Lower lobe of right lung (tissue), 2 donors: Measurements from ENCODE around the gene CEMIP. TPM values are rescaled to one million over a fixed set of nuclear protein-coding genes. Genes with fewer than 3 reads are reported as not detected.

ENCODE experiments used
- ATAC-seq, 2 donors: fragments of 200-7000 bp; cut with Tn5 transposase; one replicate each; pipeline ENCODE4 v1.9.1; 2020 to 2022; ENCODE audit warnings: mild to moderate bottlenecking in 2 of 2, moderate library complexity in 2 of 2
- DNase-seq: peaks from one replicate; pipeline ENCODE4 v3.0.0-alpha.2; 2020
- H3K27ac ChIP-seq: fragments of 200-600 bp; one replicate; pipeline ENCODE4 v1.8.0; 2022
- H3K27me3 ChIP-seq: fragments of 200-600 bp; one replicate; pipeline ENCODE4 v1.8.0; 2022; ENCODE audit warnings: low read depth
- H3K36me3 ChIP-seq: fragments of 200-600 bp; one replicate; pipeline ENCODE4 v1.8.0; 2022; ENCODE audit warnings: mild to moderate bottlenecking
- H3K4me1 ChIP-seq: fragments of 200-600 bp; one replicate; pipeline ENCODE4 v1.8.0; 2022
- H3K4me3 ChIP-seq: fragments of 200-600 bp; one replicate; pipeline ENCODE4 v1.8.0; 2022; ENCODE audit warnings: mild to moderate bottlenecking
- H3K9me3 ChIP-seq: fragments of 200-600 bp; one replicate; pipeline ENCODE4 v1.8.0; 2022
- intact Hi-C: fragments of 100-400 bp; cut with DNase I; formaldehyde crosslinking; loops from one replicate; pipeline ENCODE4 v1.11.0; 2022
- total RNA-seq: library from RNA; stranded (reverse); fragmentation: NEBNext Ultra II Directional; extraction: Animal tissue kit (Norgen Biotek cat#: 25700); gene quantifications from one replicate; pipeline ENCODE4 v1.2.1, GENCODE V29; 2021
- TF ChIP-seq, protein P1 (sequence below): fragments of 200-600 bp; IDR thresholded peaks from one replicate; pipeline ENCODE4 v1.8.0; 2022; ENCODE audit warnings: antibody characterized with exemption, mild to moderate bottlenecking
- donor health status: DM: no; HTN: yes; CAD: no; lungs with severe emphysema.

Gene CEMIP
- total RNA-seq, 1 donor from 2014 or later = 7.3 TPM

DNA sequence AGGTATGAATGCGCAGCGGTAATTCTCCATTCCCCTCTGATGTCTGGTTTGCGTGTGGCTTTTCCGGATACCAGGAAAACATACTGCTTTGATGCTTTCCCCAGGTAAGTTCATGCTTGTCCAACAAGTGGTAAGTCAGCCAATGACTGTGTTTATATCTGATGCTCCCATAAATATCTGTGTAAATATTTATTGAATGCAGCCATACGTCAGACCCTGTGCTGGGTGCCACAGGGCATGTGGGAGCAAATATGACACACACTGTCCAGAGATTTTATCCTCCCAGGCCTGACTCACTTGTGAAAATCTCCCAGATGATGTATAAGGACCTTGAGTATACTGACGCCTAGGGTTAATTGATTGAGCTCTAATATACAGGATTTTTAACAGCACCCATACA, 29.6 kb upstream of the CEMIP start:
- ATAC-seq (no peak), DNase-seq (no peak)
- peaks cover 16% of the 10 kb centered on the region for H3K36me3 ChIP-seq
- peaks cover 10% of the 10 kb centered on the region for H3K4me1 ChIP-seq
- TF ChIP-seq, protein P1, sequence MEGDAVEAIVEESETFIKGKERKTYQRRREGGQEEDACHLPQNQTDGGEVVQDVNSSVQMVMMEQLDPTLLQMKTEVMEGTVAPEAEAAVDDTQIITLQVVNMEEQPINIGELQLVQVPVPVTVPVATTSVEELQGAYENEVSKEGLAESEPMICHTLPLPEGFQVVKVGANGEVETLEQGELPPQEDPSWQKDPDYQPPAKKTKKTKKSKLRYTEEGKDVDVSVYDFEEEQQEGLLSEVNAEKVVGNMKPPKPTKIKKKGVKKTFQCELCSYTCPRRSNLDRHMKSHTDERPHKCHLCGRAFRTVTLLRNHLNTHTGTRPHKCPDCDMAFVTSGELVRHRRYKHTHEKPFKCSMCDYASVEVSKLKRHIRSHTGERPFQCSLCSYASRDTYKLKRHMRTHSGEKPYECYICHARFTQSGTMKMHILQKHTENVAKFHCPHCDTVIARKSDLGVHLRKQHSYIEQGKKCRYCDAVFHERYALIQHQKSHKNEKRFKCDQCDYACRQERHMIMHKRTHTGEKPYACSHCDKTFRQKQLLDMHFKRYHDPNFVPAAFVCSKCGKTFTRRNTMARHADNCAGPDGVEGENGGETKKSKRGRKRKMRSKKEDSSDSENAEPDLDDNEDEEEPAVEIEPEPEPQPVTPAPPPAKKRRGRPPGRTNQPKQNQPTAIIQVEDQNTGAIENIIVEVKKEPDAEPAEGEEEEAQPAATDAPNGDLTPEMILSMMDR = no peak
- intact Hi-C loops = no loop called here
- H3K4me3 ChIP-seq = no peak overlapping the region
- H3K27ac ChIP-seq = no peak overlapping the region
- no peaks in the 10 kb centered on the region for H3K27me3 ChIP-seq
- H3K9me3 ChIP-seq = no peaks in the 10 kb centered on the region

DNA sequence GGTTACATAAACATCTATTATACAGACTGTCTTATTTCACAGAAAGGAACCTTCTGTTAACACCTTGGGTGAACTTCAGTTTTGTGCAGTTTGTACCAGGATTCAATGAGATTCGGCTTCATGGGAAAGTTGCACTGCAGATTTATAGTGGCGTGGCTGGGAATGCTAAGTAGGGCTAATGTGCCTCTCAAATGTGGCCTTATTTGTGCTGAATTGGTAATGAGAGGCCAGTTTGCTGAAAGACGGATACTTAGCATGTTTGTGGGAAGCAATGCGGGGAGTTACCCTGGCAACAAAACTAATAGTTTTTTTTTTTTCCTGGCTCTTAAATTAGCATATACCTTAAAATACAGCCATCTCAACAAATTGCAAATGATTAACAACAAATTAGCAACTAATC, 28.6 kb upstream of the CEMIP start:
- H3K9me3 ChIP-seq = no peaks in the 10 kb centered on the region
- no peak overlapping the region for H3K27ac ChIP-seq
- no peak for DNase-seq
- intact Hi-C loops = no loop called here
- no peaks in the 10 kb centered on the region for H3K4me1 ChIP-seq
- no peak overlapping the region for H3K4me3 ChIP-seq
- peak in 1 of 2 donors; percentile 52 for ATAC-seq
- no peaks in the 10 kb centered on the region for H3K27me3 ChIP-seq
- H3K36me3 ChIP-seq = peaks cover 21% of the 10 kb centered on the region
- TF ChIP-seq, protein P1 = no peak

DNA sequence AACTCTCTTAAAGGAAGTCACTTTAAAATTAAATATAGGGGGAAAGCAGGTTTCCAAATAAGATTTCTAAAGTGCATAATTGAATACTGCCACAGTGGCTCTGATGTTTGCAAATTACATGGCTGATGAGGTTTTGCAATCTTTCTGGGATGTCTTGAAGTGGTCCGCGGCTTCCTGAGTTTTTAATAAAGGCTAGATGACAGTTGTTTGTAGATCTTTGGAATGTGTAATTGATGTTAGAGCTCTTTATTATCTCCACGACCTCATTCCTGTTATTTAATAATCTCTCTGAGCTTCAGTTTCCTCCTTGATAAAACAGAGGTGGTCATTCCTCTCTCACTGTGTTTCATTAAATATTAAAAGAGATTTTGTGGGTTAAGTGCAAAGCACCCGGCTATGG, 27.0 kb upstream of the CEMIP start:
- Histone ChIP-seq H3K9me3 (no peaks in the 10 kb centered on the region), H3K27ac (no peak overlapping the region), H3K4me3 (no peak overlapping the region), H3K4me1 (no peaks in the 10 kb centered on the region), H3K36me3 (peaks cover 27% of the 10 kb centered on the region), H3K27me3 (no peaks in the 10 kb centered on the region)
- TF ChIP-seq, protein P1 = no peak
- DNase-seq (no peak), ATAC-seq (no peak)
- intact Hi-C loops = no loop called here

DNA sequence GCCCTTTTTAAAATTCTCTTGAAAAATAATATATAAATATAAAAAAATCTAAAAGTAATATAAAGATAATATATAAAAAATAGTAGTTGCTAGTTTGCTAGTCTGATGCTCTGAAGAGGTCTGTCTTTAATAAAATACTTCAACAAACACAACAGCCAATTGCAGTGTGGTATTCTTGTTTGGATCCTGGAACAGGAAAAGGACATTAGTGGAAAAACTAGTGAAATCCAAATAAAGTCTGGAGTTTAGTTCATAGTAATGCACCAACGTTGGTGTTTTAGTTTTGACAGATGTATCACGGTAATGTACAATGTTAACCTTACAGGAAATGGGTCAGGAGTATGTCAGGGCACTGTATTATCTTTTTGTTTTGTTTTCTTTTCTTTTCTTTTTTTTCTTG, 26.0 kb upstream of the CEMIP start:
- TF ChIP-seq, protein P1 = no peak
- no peaks in the 10 kb centered on the region for H3K4me1 ChIP-seq
- H3K27me3 ChIP-seq = no peaks in the 10 kb centered on the region
- H3K27ac ChIP-seq = no peak overlapping the region
- no peak overlapping the region for H3K4me3 ChIP-seq
- ATAC-seq (no peak), DNase-seq (no peak)
- peaks cover 27% of the 10 kb centered on the region for H3K36me3 ChIP-seq
- intact Hi-C loops = no loop called here
- no peaks in the 10 kb centered on the region for H3K9me3 ChIP-seq

DNA sequence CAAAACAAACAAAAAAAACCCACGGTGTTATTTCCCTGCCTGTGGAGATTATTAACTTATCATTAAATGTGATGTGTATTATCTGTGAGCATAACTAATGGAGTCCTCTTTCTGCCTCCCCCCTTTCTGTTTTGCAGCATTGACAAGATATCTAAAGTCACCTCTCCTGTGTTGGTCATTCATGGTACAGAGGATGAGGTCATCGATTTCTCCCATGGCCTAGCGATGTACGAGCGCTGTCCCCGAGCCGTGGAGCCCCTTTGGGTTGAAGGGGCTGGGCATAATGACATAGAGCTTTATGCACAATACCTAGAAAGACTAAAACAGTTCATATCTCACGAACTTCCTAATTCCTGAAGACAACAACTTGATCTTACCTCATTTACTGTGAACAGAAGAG, 25.2 kb upstream of the CEMIP start:
- intact Hi-C loops = no loop called here
- no peaks in the 10 kb centered on the region for H3K9me3 ChIP-seq
- peaks cover 27% of the 10 kb centered on the region for H3K36me3 ChIP-seq
- DNase-seq (no peak), ATAC-seq (no peak)
- H3K4me3 ChIP-seq = no peak overlapping the region
- H3K4me1 ChIP-seq = no peaks in the 10 kb centered on the region
- no peak overlapping the region for H3K27ac ChIP-seq
- H3K27me3 ChIP-seq = no peaks in the 10 kb centered on the region
- TF ChIP-seq, protein P1 = no peak

DNA sequence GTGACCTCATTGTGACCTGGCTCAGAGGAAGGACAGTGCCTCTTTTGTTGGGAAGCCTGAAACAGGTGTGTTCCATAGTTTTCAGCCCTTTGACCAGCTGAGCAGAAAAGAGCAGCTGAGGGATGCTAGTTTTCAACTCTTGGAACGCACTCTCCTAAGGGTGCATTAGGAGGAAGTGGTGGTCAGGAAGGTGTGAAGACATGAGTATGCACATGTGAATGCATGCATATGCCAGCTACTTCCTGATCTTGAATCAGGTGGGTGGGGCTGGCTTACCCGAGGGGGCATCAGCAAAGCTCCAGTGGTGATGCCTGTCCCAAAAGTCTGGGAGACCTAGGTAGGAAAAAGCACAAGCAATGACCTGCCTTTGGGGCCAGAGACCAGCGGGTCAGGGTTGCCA, 23.3 kb upstream of the CEMIP start:
- no peaks in the 10 kb centered on the region for H3K9me3 ChIP-seq
- no peak overlapping the region for H3K27ac ChIP-seq
- no peak for ATAC-seq
- H3K4me3 ChIP-seq = no peak overlapping the region
- TF ChIP-seq, protein P1 = no peak
- intact Hi-C loops = no loop called here
- no peaks in the 10 kb centered on the region for H3K27me3 ChIP-seq
- peaks cover 17% of the 10 kb centered on the region for H3K36me3 ChIP-seq
- DNase-seq = no peak
- no peaks in the 10 kb centered on the region for H3K4me1 ChIP-seq
